B cell (primary cell): ENCODE data around the gene DYNC1I1. TPM values are rescaled to one million over a fixed set of nuclear protein-coding genes. Genes with fewer than 3 reads are reported as not detected.

Source experiments
- ATAC-seq: fragments of 200-7000 bp; cut with Tn5 transposase; one replicate; pipeline ENCODE4 v1.10.0; 2021; ENCODE audit warnings: low read depth, mild to moderate bottlenecking, moderate number of reproducible peaks, moderate library complexity
- CTCF ChIA-PET: fragments of 350-600 bp; sonication (Branson Sonifier 250); formaldehyde crosslinking; loops from one replicate; lab custom pipeline; 2021; ENCODE audit warnings: antibody characterized with exemption, inconsistent platforms; lab: Charles Lee
- POLR2A ChIA-PET: fragments of 350-600 bp; sonication (Branson Sonifier 250); formaldehyde crosslinking; loops from one replicate; lab custom pipeline; 2021; ENCODE audit warnings: antibody characterized with exemption; lab: Charles Lee
- DNase-seq: peaks from one replicate; pipeline ENCODE4 v3.0.0; 2013
- H2AFZ ChIP-seq: 2 replicates; pipeline ENCODE4 v1.6.1; 2012; ENCODE audit warnings: mild to moderate bottlenecking, low read depth, low read length; ENCODE audit not compliant: insufficient read depth, poor library complexity, severe bottlenecking
- H3K27ac ChIP-seq, 2 donors: 1 replicate in 1 of 2; 2 replicates in 1 of 2; pipeline ENCODE4 v1.5.1; 2012 to 2013; ENCODE audit warnings: low read length in 2 of 2, mild to moderate bottlenecking in 2 of 2, moderate library complexity in 1 of 2
- H3K27me3 ChIP-seq, 4 experiments: fragments of 200-600 bp in 1 of 4; sonication (generic) in 1 of 4; replicated peaks in 1 of 4; 1 replicate in 2 of 4; 2 replicates in 2 of 4; pipeline versions ENCODE4 v1.6.1 to v1.7.0; 2013 to 2016; ENCODE audit warnings: low read length in 3 of 4, mild to moderate bottlenecking in 2 of 4, mixed read lengths in 1 of 4, moderate library complexity in 1 of 4; ENCODE audit not compliant: insufficient read depth in 4 of 4, control insufficient read depth in 3 of 4; ENCODE audit errors: control extremely low read depth in 1 of 4
- H3K36me3 ChIP-seq, 2 experiments: replicated peaks in 1 of 2; 1 replicate in 1 of 2; 2 replicates in 1 of 2; pipeline versions ENCODE4 v1.6.1 to v1.7.1; 2013; ENCODE audit warnings: low read length in 1 of 2; ENCODE audit not compliant: insufficient read depth in 2 of 2, control insufficient read depth in 1 of 2; ENCODE audit errors: control extremely low read depth in 1 of 2, extremely low read depth in 1 of 2
- H3K4me1 ChIP-seq, 2 donors: fragments of 200-600 bp in 1 of 2; sonication (generic) in 1 of 2; 1 replicate in 1 of 2; 2 replicates in 1 of 2; pipeline versions ENCODE4 v1.5.1 to v1.6.1; 2013 to 2017; ENCODE audit warnings: low read length in 2 of 2; ENCODE audit not compliant: control insufficient read depth in 2 of 2, insufficient read depth in 2 of 2
- H3K4me2 ChIP-seq: replicated peaks from 2 replicates; pipeline ENCODE3; 2012; ENCODE audit warnings: mild to moderate bottlenecking, low read depth, low read length; ENCODE audit not compliant: poor library complexity, severe bottlenecking
- H3K4me3 ChIP-seq, 5 experiments: fragments of 200-600 bp in 1 of 5; sonication (generic) in 1 of 5; 1 replicate in 3 of 5; 2 replicates in 2 of 5; pipeline versions ENCODE4 v1.5.1 to v1.7.0; 2011 to 2016; ENCODE audit warnings: low read length in 4 of 5, mild to moderate bottlenecking in 4 of 5, low read depth in 2 of 5, control low read depth in 1 of 5, moderate library complexity in 1 of 5; ENCODE audit not compliant: insufficient read depth in 1 of 5; ENCODE audit errors: control extremely low read depth in 1 of 5, extremely low read depth in 1 of 5
- H3K79me2 ChIP-seq: fragments of 200-600 bp; sonication (generic); one replicate; pipeline ENCODE4 v1.6.0; 2016; ENCODE audit warnings: low read length; ENCODE audit not compliant: control insufficient read depth, insufficient read depth
- H3K9ac ChIP-seq: fragments of 200-600 bp; sonication (generic); 2 replicates; pipeline ENCODE4 v1.6.1; 2017; ENCODE audit warnings: mild to moderate bottlenecking, low read length, moderate library complexity
- H3K9me3 ChIP-seq, 3 donors: one replicate each; pipeline versions ENCODE4 v1.6.1 to v1.7.1; 2013; ENCODE audit warnings: low read length in 2 of 3; ENCODE audit not compliant: control insufficient read depth in 2 of 3, insufficient read depth in 1 of 3; ENCODE audit errors: control extremely low read depth in 1 of 3
- H4K20me1 ChIP-seq: 2 replicates; pipeline ENCODE4 v1.6.0; 2012; ENCODE audit warnings: mild to moderate bottlenecking, low read length; ENCODE audit not compliant: insufficient read depth, control insufficient read depth, poor library complexity, severe bottlenecking
- H3K27ac Mint-ChIP-seq: one replicate; pipeline ENCODE4 v1.8.0; 2021; ENCODE audit warnings: mixed read lengths
- H3K27me3 Mint-ChIP-seq: one replicate; pipeline ENCODE4 v1.8.0; 2021; ENCODE audit warnings: mixed read lengths
- H3K4me1 Mint-ChIP-seq: one replicate; pipeline ENCODE4 v1.8.0; 2021; ENCODE audit warnings: mixed read lengths
- H3K4me3 Mint-ChIP-seq: one replicate; pipeline ENCODE4 v1.8.0; 2021; ENCODE audit warnings: mixed read lengths
- H3K9me3 Mint-ChIP-seq: one replicate; pipeline ENCODE4 v1.8.0; 2022; ENCODE audit warnings: mixed read lengths; ENCODE audit not compliant: insufficient read depth
- EZH2 ChIP-seq: IDR thresholded peaks from 2 replicates; pipeline ENCODE4 v1.6.1; 2012; ENCODE audit warnings: borderline replicate concordance, low read depth, mild to moderate bottlenecking, moderate library complexity, low read length; ENCODE audit not compliant: insufficient read depth, poor library complexity, severe bottlenecking
- WGBS: methylation state at CpG from one replicate; pipeline ENCODE4 v1.1.5; 2013; ENCODE audit warnings: missing lambda C conversion rate; ENCODE audit not compliant: insufficient coverage; 5-methylcytosine and 5-hydroxymethylcytosine counted together
- intact Hi-C: fragments of 100-400 bp; cut with micrococcal nuclease; formaldehyde crosslinking; loops from one replicate; pipeline ENCODE4 v1.10.0; 2022
- polyA plus RNA-seq: library from polyadenylated mRNA; depleted of rRNA; stranded (reverse); fragments of >200 nt; gene quantifications from 2 replicates; pipeline ENCODE4 v1.2.3, GENCODE V29; 2012
- total RNA-seq, 2 donors: library from RNA; stranded (reverse); fragments of 120-200 nt in 1 of 2; gene quantifications; 1 replicate in 1 of 2; 2 replicates in 1 of 2; pipeline versions ENCODE4 v1.2.3 to v1.2.4, GENCODE V29; 2013 to 2022
- TF ChIP-seq, protein P1 (sequence below): fragments of 200-600 bp; IDR thresholded peaks from one replicate; pipeline ENCODE4 v1.8.0; 2022; ENCODE audit warnings: antibody characterized with exemption, mild to moderate bottlenecking

Gene DYNC1I1
- total and polyA plus RNA-seq, 2 donors (not counting 1 experiment from before 2014, with no cell fraction given), result not detected

DNA sequence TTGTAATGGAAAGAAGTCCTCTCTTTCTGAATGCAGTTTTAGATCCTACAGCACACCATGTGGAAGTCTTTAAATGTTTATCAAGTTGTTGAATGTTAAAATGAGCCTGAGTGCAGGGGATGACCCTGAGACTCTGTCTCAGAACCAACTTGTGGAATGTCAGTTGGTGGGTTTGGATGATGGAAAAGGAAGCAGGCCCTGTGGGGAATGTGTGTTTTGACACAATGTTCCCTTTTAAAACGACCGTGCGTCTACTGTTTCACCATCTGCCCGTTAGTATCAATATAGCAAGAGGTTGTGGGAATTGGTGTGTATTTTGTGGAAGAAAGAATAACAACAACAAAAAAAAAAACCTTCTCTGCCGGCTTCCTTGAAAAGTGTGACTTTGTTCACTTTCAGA, 8.3 kb downstream of the DYNC1I1 start:
- no peaks in the 10 kb centered on the region for H3K4me1 Mint-ChIP-seq
- H2AFZ ChIP-seq, result no peak overlapping the region
- peaks cover 0 to 4% (median 0%) of the 10 kb centered on the region in 3 donors for H3K9me3 ChIP-seq
- H3K27ac ChIP-seq, result no peak overlapping the region
- peaks cover 0 to 6% (median 0%) of the 10 kb centered on the region in 4 experiments for H3K27me3 ChIP-seq
- no peak for DNase-seq
- no CpG with 5 or more reads among the region's 5 CpGs for WGBS
- intact Hi-C loops, result no loop called here
- no peak overlapping the region for H3K4me2 ChIP-seq
- H4K20me1 ChIP-seq, result no peaks in the 10 kb centered on the region
- H3K9me3 Mint-ChIP-seq, result no peaks in the 10 kb centered on the region
- no peaks in the 10 kb centered on the region for H3K36me3 ChIP-seq
- no peak overlapping the region for H3K4me3 Mint-ChIP-seq
- TF ChIP-seq EZH2, result no peak
- TF ChIP-seq, protein P1, sequence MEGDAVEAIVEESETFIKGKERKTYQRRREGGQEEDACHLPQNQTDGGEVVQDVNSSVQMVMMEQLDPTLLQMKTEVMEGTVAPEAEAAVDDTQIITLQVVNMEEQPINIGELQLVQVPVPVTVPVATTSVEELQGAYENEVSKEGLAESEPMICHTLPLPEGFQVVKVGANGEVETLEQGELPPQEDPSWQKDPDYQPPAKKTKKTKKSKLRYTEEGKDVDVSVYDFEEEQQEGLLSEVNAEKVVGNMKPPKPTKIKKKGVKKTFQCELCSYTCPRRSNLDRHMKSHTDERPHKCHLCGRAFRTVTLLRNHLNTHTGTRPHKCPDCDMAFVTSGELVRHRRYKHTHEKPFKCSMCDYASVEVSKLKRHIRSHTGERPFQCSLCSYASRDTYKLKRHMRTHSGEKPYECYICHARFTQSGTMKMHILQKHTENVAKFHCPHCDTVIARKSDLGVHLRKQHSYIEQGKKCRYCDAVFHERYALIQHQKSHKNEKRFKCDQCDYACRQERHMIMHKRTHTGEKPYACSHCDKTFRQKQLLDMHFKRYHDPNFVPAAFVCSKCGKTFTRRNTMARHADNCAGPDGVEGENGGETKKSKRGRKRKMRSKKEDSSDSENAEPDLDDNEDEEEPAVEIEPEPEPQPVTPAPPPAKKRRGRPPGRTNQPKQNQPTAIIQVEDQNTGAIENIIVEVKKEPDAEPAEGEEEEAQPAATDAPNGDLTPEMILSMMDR, result no peak
- H3K79me2 ChIP-seq, result no peaks in the 10 kb centered on the region
- no peak overlapping the region for H3K4me3 ChIP-seq
- POLR2A ChIA-PET, result no interaction called here
- H3K9ac ChIP-seq, result no peak overlapping the region
- CTCF ChIA-PET, result no interaction called here
- H3K4me1 ChIP-seq, result no peaks in the 10 kb centered on the region
- H3K27me3 Mint-ChIP-seq, result peaks cover 13% of the 10 kb centered on the region
- H3K27ac Mint-ChIP-seq, result no peak overlapping the region
- no peak for ATAC-seq

DNA sequence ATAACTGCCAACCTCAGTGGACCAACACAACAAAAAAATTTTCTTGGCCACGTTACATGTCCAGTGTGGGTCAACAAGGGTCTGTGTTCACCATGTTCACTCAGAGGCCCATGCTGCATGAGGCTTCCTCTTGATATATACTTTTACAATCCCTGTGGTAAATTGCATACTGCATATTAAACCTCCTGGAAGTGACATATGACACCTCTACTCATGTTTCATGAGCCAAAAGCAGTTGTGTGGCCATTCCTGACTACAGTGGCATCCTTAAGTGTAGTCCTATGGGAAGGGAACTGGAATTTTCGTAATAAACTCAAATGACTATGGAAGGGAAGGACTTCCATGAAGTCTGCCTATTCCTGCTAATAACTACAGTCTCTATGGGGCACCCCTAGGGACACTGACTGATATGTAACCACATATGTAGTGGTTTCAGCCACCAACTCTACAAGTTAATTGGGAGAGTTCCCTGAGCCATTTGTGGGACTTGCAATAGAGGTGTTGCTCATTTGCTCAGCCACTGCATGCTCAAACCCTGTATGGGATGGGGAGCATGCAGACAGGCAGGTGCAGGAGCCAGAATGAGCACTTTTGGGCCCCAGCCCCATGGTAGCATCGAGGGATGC, 9.7 kb downstream of the DYNC1I1 start:
- H4K20me1 ChIP-seq, result no peaks in the 10 kb centered on the region
- H3K79me2 ChIP-seq, result no peaks in the 10 kb centered on the region
- no peak overlapping the region for H3K9ac ChIP-seq
- H3K4me1 ChIP-seq, result no peaks in the 10 kb centered on the region
- no peaks in the 10 kb centered on the region for H3K9me3 Mint-ChIP-seq
- DNase-seq (no peak), ATAC-seq (no peak)
- TF ChIP-seq, protein P1, result no peak
- peaks cover 18% of the 10 kb centered on the region for H3K27me3 Mint-ChIP-seq
- no peak overlapping the region for H3K4me3 ChIP-seq
- H3K4me1 Mint-ChIP-seq, result no peaks in the 10 kb centered on the region
- peaks cover 0 to 6% (median 3%) of the 10 kb centered on the region in 4 experiments for H3K27me3 ChIP-seq
- WGBS, result 80% methylated on average over 3 of the region's 3 CpGs
- no peak overlapping the region for H3K27ac Mint-ChIP-seq
- intact Hi-C loops, result no loop called here
- CTCF ChIA-PET, result interaction anchor here (1.5 kb wide), 1 partner anchor 12 kb away, joined by 3 read pairs; no protein-coding TSS in a partner anchor
- no peak overlapping the region for H3K4me3 Mint-ChIP-seq
- no peak overlapping the region for H3K27ac ChIP-seq
- H3K4me2 ChIP-seq, result no peak overlapping the region
- H3K9me3 ChIP-seq, result peaks cover 0 to 4% (median 0%) of the 10 kb centered on the region in 3 donors
- POLR2A ChIA-PET, result no interaction called here
- no peak overlapping the region for H2AFZ ChIP-seq
- H3K36me3 ChIP-seq, result no peaks in the 10 kb centered on the region
